K562 (cell line): ENCODE results near the gene PHF24. TPM values are rescaled to one million over a fixed set of nuclear protein-coding genes. Genes with fewer than 3 reads are reported as not detected.
A peak's percentile ranks its signal among the peaks of the same experiment; 100 is the strongest.

ENCODE experiments used
- ATAC-seq: fragments of 200-7000 bp; cut with Tn5 transposase; 3 replicates; pipeline ENCODE4 v1.9.1; 2020; ENCODE audit warnings: moderate library complexity
- BruUV-seq: library from RNA; stranded (reverse); fragments of 400-500 nt; replicated peaks from 2 replicates; lab custom pipeline; 2021; lab: Mats Ljungman, UMichigan
- CTCF ChIA-PET: fragments of 300-600 bp; formaldehyde crosslinking; extraction: SDS; loops from one replicate; lab custom pipeline; 2021; ENCODE audit warnings: low intra/inter-chr PET ratio; lab: Yijun Ruan, JAX
- POLR2A ChIA-PET: fragments of 300-600, 350-650 bp; sonication (Branson Sonifier 250); formaldehyde crosslinking; extraction: SDS; loops from one replicate; lab custom pipeline; 2021; ENCODE audit warnings: antibody characterized with exemption, inconsistent platforms; lab: Yijun Ruan, JAX
- DNase-seq, 4 experiments: peaks; one replicate each; pipeline versions ENCODE4 v3.0.0 to v3.0.0-alpha.2; 2011 to 2018; ENCODE audit warnings: low spot score in 3 of 4, mixed read lengths in 3 of 4; ENCODE audit errors: extremely low read depth in 1 of 4
- FAIRE-seq: peaks from 2 replicates; lab custom pipeline; 2011; peaks lifted over from hg19 to GRCh38; lab: Jason Lieb, UNC
- H2AFZ ChIP-seq: 2 replicates; pipeline ENCODE4 v1.6.0; 2011; ENCODE audit warnings: low read depth, low read length, control low read depth, inconsistent platforms
- H3K27ac ChIP-seq: fragments of 200-600 bp; 3 replicates; pipeline ENCODE4 v1.8.0; 2011; ENCODE audit warnings: low read depth, mild to moderate bottlenecking, control low read depth, inconsistent platforms, low read length, moderate library complexity, mixed read lengths; ENCODE audit errors: extremely low read depth
- H3K27me3 ChIP-seq, 2 experiments: fragments of 300-600 bp in 1 of 2; 2 replicates in 1 of 2; 3 replicates in 1 of 2; pipeline versions ENCODE4 v1.6.0 to v1.8.0; 2011; ENCODE audit warnings: inconsistent platforms in 2 of 2, low read length in 2 of 2, mild to moderate bottlenecking in 1 of 2, mixed read lengths in 1 of 2, moderate library complexity in 1 of 2; ENCODE audit not compliant: control insufficient read depth in 2 of 2, insufficient read depth in 2 of 2
- H3K36me3 ChIP-seq: fragments of 300-600 bp; 3 replicates; pipeline ENCODE4 v1.8.0; 2011; ENCODE audit warnings: mild to moderate bottlenecking, low read length, inconsistent platforms; ENCODE audit not compliant: control insufficient read depth, insufficient read depth
- H3K4me1 ChIP-seq, 2 experiments: fragments of 200-600 bp in 1 of 2; replicated peaks in 1 of 2; 2 replicates in 1 of 2; 3 replicates in 1 of 2; pipeline versions ENCODE4 v1.5.1 to v1.8.0; 2011; ENCODE audit warnings: inconsistent platforms in 2 of 2, low read length in 2 of 2, mild to moderate bottlenecking in 1 of 2, mixed read lengths in 1 of 2, moderate library complexity in 1 of 2; ENCODE audit not compliant: control insufficient read depth in 2 of 2, insufficient read depth in 2 of 2
- H3K4me2 ChIP-seq: 2 replicates; pipeline ENCODE4 v1.6.1; 2011; ENCODE audit warnings: low read length, control low read depth, inconsistent platforms, mixed read lengths; ENCODE audit not compliant: insufficient read depth
- H3K4me3 ChIP-seq: fragments of 200-600 bp; sonication (generic), shearing (Covaris generic); 2 replicates; pipeline ENCODE4 v1.5.1; 2016; ENCODE audit warnings: control low read depth, inconsistent platforms
- H3K79me2 ChIP-seq: fragments of 200-600 bp; 3 replicates; pipeline ENCODE4 v1.8.0; 2011; ENCODE audit warnings: low read length, inconsistent platforms; ENCODE audit not compliant: control insufficient read depth, insufficient read depth
- H3K9ac ChIP-seq, 2 experiments: 2 replicates each; pipeline versions ENCODE4 v1.6.0 to v1.6.1; 2011; ENCODE audit warnings: low read depth in 2 of 2, low read length in 2 of 2, control low read depth in 1 of 2, inconsistent platforms in 1 of 2, mild to moderate bottlenecking in 1 of 2, mixed read lengths in 1 of 2; ENCODE audit not compliant: insufficient read depth in 1 of 2
- H3K9me1 ChIP-seq: one replicate; pipeline ENCODE4 v1.6.0; 2011; ENCODE audit warnings: inconsistent platforms, mild to moderate bottlenecking, low read length, moderate library complexity; ENCODE audit not compliant: control insufficient read depth, insufficient read depth
- H3K9me3 ChIP-seq: replicated peaks from 2 replicates; pipeline ENCODE4 v1.5.1; 2011; ENCODE audit warnings: low read depth, low read length, inconsistent platforms; ENCODE audit not compliant: control insufficient read depth, insufficient read depth
- H4K20me1 ChIP-seq: replicated peaks from 2 replicates; pipeline ENCODE4 v1.6.1; 2011; ENCODE audit warnings: low read length, inconsistent platforms, mixed read lengths; ENCODE audit not compliant: control insufficient read depth, insufficient read depth
- CBFA2T3 ChIP-seq: fragments of 450-650 bp; IDR thresholded peaks from 2 replicates; pipeline ENCODE4 v1.6.1; 2017
- CREB3 ChIP-seq: fragments of 450-650 bp; conservative IDR thresholded peaks from 2 replicates; pipeline ENCODE4 v1.6.1; 2016; ENCODE audit warnings: missing genetic modification characterization, low read depth, mild to moderate bottlenecking, missing compliant biosample characterization, moderate library complexity
- EP300 ChIP-seq: IDR thresholded peaks from 2 replicates; pipeline ENCODE4 v1.6.1; 2012; ENCODE audit warnings: low read length, improper control_type of control experiment
- FOXA1 ChIP-seq: fragments of 450-650 bp; IDR thresholded peaks from 2 replicates; pipeline ENCODE4 v1.6.1; 2016; ENCODE audit warnings: mild to moderate bottlenecking, borderline replicate concordance
- LARP7 ChIP-seq: fragments of 450-650 bp; IDR thresholded peaks from 2 replicates; pipeline ENCODE4 v1.6.1; 2016
- MLX ChIP-seq, 2 experiments: fragments of 450-650 bp in 1 of 2; sonication (generic) in 1 of 2; formaldehyde crosslinking; conservative IDR thresholded peaks; 2 replicates each; pipeline versions ENCODE4 v1.4.0 to v1.8.1; 2020 to 2022; ENCODE audit warnings: mild to moderate bottlenecking in 1 of 2, missing genetic modification reagents in 1 of 2
- MTF1 ChIP-seq: fragments of 250-450 bp; sonication (Bioruptor Pico); IDR thresholded peaks from 2 replicates; pipeline ENCODE4 v1.9.0; 2021; ENCODE audit warnings: moderate library complexity, mild to moderate bottlenecking, inconsistent platforms, borderline replicate concordance
- NCOR1 ChIP-seq: fragments of 450-650 bp; IDR thresholded peaks from 2 replicates; pipeline ENCODE4 v1.6.1; 2016; ENCODE audit warnings: mild to moderate bottlenecking, moderate library complexity
- NFATC3 ChIP-seq: fragments of 450-650 bp; IDR thresholded peaks from 2 replicates; pipeline ENCODE4 v1.6.1; 2017; ENCODE audit warnings: mild to moderate bottlenecking
- NFRKB ChIP-seq: fragments of 450-650 bp; IDR thresholded peaks from 2 replicates; pipeline ENCODE4 v1.6.1; 2016; ENCODE audit warnings: low read depth
- NR0B1 ChIP-seq: fragments of 450-650 bp; IDR thresholded peaks from one replicate; pipeline ENCODE4 v1.6.1; 2018; ENCODE audit warnings: mild to moderate bottlenecking, moderate library complexity; ENCODE audit not compliant: partially characterized antibody
- PHF21A ChIP-seq: fragments of 450-650 bp; IDR thresholded peaks from 2 replicates; pipeline ENCODE4 v1.6.1; 2017; ENCODE audit warnings: low read depth, borderline replicate concordance
- POU5F1 ChIP-seq: fragments of 150-350 bp; IDR thresholded peaks from 2 replicates; pipeline ENCODE4 v1.6.1; 2014; ENCODE audit warnings: borderline replicate concordance, low read length, low read depth, mild to moderate bottlenecking; ENCODE audit not compliant: partially characterized antibody
- RBFOX2 ChIP-seq: fragments of 200-400 bp; formaldehyde crosslinking; IDR thresholded peaks from 2 replicates; pipeline ENCODE4 v1.6.1; 2017; ENCODE audit warnings: low read depth, mild to moderate bottlenecking, low read length, moderate library complexity
- RBM25 ChIP-seq: fragments of 200-400 bp; formaldehyde crosslinking; IDR thresholded peaks from 2 replicates; pipeline ENCODE4 v1.6.1; 2018; ENCODE audit warnings: low read length, low read depth, moderate library complexity; ENCODE audit not compliant: severe bottlenecking
- RFX5 ChIP-seq: IDR thresholded peaks from 2 replicates; pipeline ENCODE4 v1.6.1; 2011; ENCODE audit warnings: low read depth, mild to moderate bottlenecking, improper control_type of control experiment, low read length
- SPI1 ChIP-seq: IDR thresholded peaks from 2 replicates; pipeline ENCODE4 v1.6.1; 2011; ENCODE audit warnings: low read depth, low read length, control low read depth, borderline replicate concordance
- WHSC1 ChIP-seq: IDR thresholded peaks from one replicate; pipeline ENCODE4 v1.6.1; 2012; ENCODE audit warnings: low read length, control low read depth, inconsistent platforms
- ZNF444 ChIP-seq: fragments of 250-450 bp; sonication (Bioruptor Pico); IDR thresholded peaks from 2 replicates; pipeline ENCODE4 v1.4.0; 2020; ENCODE audit warnings: mild to moderate bottlenecking, moderate library complexity
- ZNF57 ChIP-seq: fragments of 450-650 bp; formaldehyde crosslinking; IDR thresholded peaks from 2 replicates; pipeline ENCODE4 v1.4.0; 2020; ENCODE audit warnings: mild to moderate bottlenecking, moderate library complexity
- ZNF707 ChIP-seq: fragments of 250-450 bp; sonication (Bioruptor Pico); conservative IDR thresholded peaks from 2 replicates; pipeline ENCODE4 v1.8.0; 2022; ENCODE audit warnings: inconsistent platforms, mild to moderate bottlenecking, moderate library complexity
- WGBS: fragments of 100-300 bp; shearing (Covaris generic); methylation state at CpG from one replicate; pipeline ENCODE4 v1.1.6; 2016; ENCODE audit warnings: low coverage, mixed read lengths; ENCODE audit not compliant: insufficient coverage; ENCODE audit errors: missing lambda C conversion rate; 5-methylcytosine and 5-hydroxymethylcytosine counted together
- in situ Hi-C: fragments of 300-500 bp; cut with MboI; formaldehyde crosslinking; loops from 4 replicates; pipeline ENCODE4 v1.15.0; 2018; ENCODE audit warnings: inconsistent platforms, mixed read lengths
- intact Hi-C: fragments of 100-400 bp; cut with micrococcal nuclease; formaldehyde crosslinking; loops from 2 replicates; pipeline ENCODE4 v1.14.2; 2022
- polyA plus RNA-seq, 8 experiments: library from polyadenylated mRNA; depleted of rRNA in 4 of 8; stranded (reverse) in 5 of 8; unstranded in 3 of 8; fragments of >200 nt; fragmentation: Nextera tagmentation in 2 of 8; fragmentation: Illumina TruSeq in 1 of 8; extraction: Ambion mirVana in 2 of 8; extraction: Trizol in 1 of 8; gene quantifications; 2 replicates each; pipeline versions ENCODE4 v1.2.1 to v1.2.3, GENCODE V29; 2011 to 2014; ENCODE audit warnings: inconsistent platforms in 1 of 8, missing spikeins in 1 of 8
- total RNA-seq, 7 experiments: library from RNA; depleted of rRNA in 6 of 7; stranded (reverse); fragments of >200 nt in 6 of 7; fragmentation: Illumina TruSeq in 2 of 7; extraction: Trizol in 2 of 7; gene quantifications; 2 replicates each; pipeline versions ENCODE4 v1.2.1 to v1.2.3, GENCODE V29; 2011 to 2021; ENCODE audit warnings: low replicate concordance in 1 of 7

PHF24 gene
- total and polyA plus RNA-seq, 9 of the 15 experiments (the other 6 are each of a cell fraction or from before 2014, with no cell fraction given), result 0.01 TPM; not detected in 7

- BruUV-seq, result no TSS peak
- peak overlapping the region; percentile 44; the same call in 2 of the 3 replicates for H3K27ac ChIP-seq
- no peak for TF ChIP-seq LARP7
- TF ChIP-seq WHSC1, result no peak
- TF ChIP-seq CREB3 (tag), result no peak
- TF ChIP-seq NR0B1, result no peak
- TF ChIP-seq ZNF707, result no peak
- peak; percentile 31 for TF ChIP-seq CBFA2T3
- no peak for TF ChIP-seq NFATC3
- no peak; the same call in 1 of the 2 replicates for TF ChIP-seq EP300
- peak; percentile 60; the same call in 1 of the 2 replicates for TF ChIP-seq NFRKB
- TF ChIP-seq ZNF444 (CRISPR knock-in tag), result no peak
- TF ChIP-seq PHF21A, result no peak
- TF ChIP-seq ZNF57 (CRISPR knock-in tag), result no peak
- no peak for TF ChIP-seq MLX (CRISPR knock-in tag; conservative IDR thresholded peaks at IDR 0.05)
- no peak for TF ChIP-seq RFX5
- TF ChIP-seq SPI1, result no peak
- peak; percentile 30; the same call in 1 of the 2 replicates for TF ChIP-seq NCOR1
- no peak for TF ChIP-seq MTF1
- TF ChIP-seq RBM25, result no peak
- TF ChIP-seq FOXA1, result no peak
- TF ChIP-seq RBFOX2, result 0 out of 2 replicates have a peak, but pooled peaks have one; percentile 11
- no peak for TF ChIP-seq POU5F1
Measured at GRCh38 chr9:34988218-34989002, 30.3 kb downstream of the PHF24 start.

More at GRCh38 chr9:34988218-34989002, 30.3 kb downstream of the PHF24 start:
- in situ Hi-C loops, result no loop called here
- Histone ChIP-seq H3K9me1 (peaks cover 4% of the 10 kb centered on the region), H3K9ac (peak overlapping the region; percentile 42 to 85; a peak in 2 of 4 replicates), H3K27me3 (peaks cover 0 to 4% of the 10 kb centered on the region in 2 experiments; a peak in 1 of 5 replicates), H3K79me2 (no peaks in the 10 kb centered on the region; the same call in 2 of the 3 replicates), H3K9me3 (no peaks in the 10 kb centered on the region), H3K4me3 (peak overlapping the region; percentile 42), H3K4me1 (peaks cover 24 to 36% of the 10 kb centered on the region in 2 experiments), H2AFZ (peak overlapping the region; percentile 92), H3K36me3 (no peaks in the 10 kb centered on the region), H3K4me2 (peak overlapping the region; percentile 78), H4K20me1 (no peaks in the 10 kb centered on the region)
- no peak for ATAC-seq
- peak in 3 of 4 experiments; percentile 36 to 46 (median 46) for DNase-seq
- FAIRE-seq, result no peak
- intact Hi-C loops, result no loop called here
- POLR2A ChIA-PET, result interaction anchor here (0.6 kb wide), 1 partner anchor 99 kb away, joined by 3 read pairs; no protein-coding TSS in a partner anchor
- CTCF ChIA-PET, result no interaction called here
- WGBS, result 27% methylated on average over 10 of the region's 25 CpGs
